ENCODE data around the gene SH3TC1. TPM values are rescaled to one million over a fixed set of nuclear protein-coding genes. Genes with fewer than 3 reads are reported as not detected.

The SH3TC1 gene
- polyA plus RNA-seq, 3 donors: 36.9 to 85.7 (median 41.9) TPM

DNA sequence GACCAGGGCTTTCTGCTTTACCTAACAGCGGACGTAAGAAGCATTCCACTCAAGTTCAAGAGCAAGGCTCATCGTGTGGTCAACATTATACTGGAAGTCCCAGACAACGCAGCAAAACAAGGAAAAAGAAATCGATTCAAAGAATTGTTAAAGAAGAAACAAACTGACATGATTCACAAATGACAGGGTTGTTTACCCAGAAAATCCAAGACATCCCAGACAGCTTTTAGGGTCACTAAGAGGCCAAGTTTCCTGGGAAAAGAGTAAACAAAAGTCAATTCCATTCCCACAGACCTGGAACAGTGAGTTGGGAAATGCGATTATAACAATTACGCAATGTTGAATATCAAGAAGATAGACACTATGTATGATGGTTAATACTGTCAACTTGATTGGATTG is 49.0 kb downstream of the SH3TC1 start:
- H3K4me1 Mint-ChIP-seq: peaks cover 21% of the 10 kb centered on the region
- peaks cover 0 to 3% of the 10 kb centered on the region in 2 donors for H3K4me1 ChIP-seq (ENCODE audit: control insufficient read depth in 1 of 2, insufficient read depth in 2 of 2, low read length in 2 of 2)
- no peak overlapping the region for H2AFZ ChIP-seq (ENCODE audit: insufficient read depth, low read depth, low read length, poor library complexity, severe bottlenecking)
- DNase-seq: no peak
- H3K4me2 ChIP-seq (replicated peaks; ENCODE audit: extremely low read depth, low read length, poor library complexity, severe bottlenecking): no peak overlapping the region
- H3K79me2 ChIP-seq (ENCODE audit: insufficient read depth, low read length): no peaks in the 10 kb centered on the region
- TF ChIP-seq CTCF (IDR thresholded peaks at IDR 0.05): no peak
- H3K27ac ChIP-seq (ENCODE audit: low read depth in 1 of 2, low read length in 2 of 2): no peak overlapping the region
- no peak overlapping the region for H3K4me3 ChIP-seq (replicated peaks in 1 of 3; ENCODE audit: low read depth in 2 of 3, low read length in 3 of 3)
- peaks cover 0 to 3% of the 10 kb centered on the region in 2 donors for H3K36me3 ChIP-seq (replicated peaks in 1 of 2; ENCODE audit: control insufficient read depth in 1 of 2, insufficient read depth in 2 of 2, low read length in 2 of 2)
- no peaks in the 10 kb centered on the region for H3K27me3 ChIP-seq (ENCODE audit: control insufficient read depth in 2 of 2, insufficient read depth in 2 of 2, low read length in 2 of 2)
- no peak overlapping the region for H3K9ac ChIP-seq (ENCODE audit: insufficient read depth, low read length, poor library complexity, severe bottlenecking)
- 96% methylated on average over 4 of the region's 7 CpGs for WGBS (ENCODE audit: insufficient coverage)
- no peak overlapping the region for H3K27ac Mint-ChIP-seq
- no peak overlapping the region for H3K4me3 Mint-ChIP-seq
- peaks cover 0 to 6% (median 0%) of the 10 kb centered on the region in 7 donors for H3K9me3 Mint-ChIP-seq
- peaks cover 3 to 5% (median 4%) of the 10 kb centered on the region in 3 donors for H3K27me3 Mint-ChIP-seq (ENCODE audit: low read depth in 3 of 3)
- H4K20me1 ChIP-seq (ENCODE audit: insufficient read depth, low read length): peaks cover 5% of the 10 kb centered on the region
- no peaks in the 10 kb centered on the region for H3K9me3 ChIP-seq (replicated peaks in 1 of 2; ENCODE audit: control insufficient read depth in 1 of 2, insufficient read depth in 1 of 2, low read length in 2 of 2)
- peaks cover 7 to 8% of the 10 kb centered on the region in 2 donors for H3K36me3 Mint-ChIP-seq
- intact Hi-C loops (cut with micrococcal nuclease): no loop called here

DNA sequence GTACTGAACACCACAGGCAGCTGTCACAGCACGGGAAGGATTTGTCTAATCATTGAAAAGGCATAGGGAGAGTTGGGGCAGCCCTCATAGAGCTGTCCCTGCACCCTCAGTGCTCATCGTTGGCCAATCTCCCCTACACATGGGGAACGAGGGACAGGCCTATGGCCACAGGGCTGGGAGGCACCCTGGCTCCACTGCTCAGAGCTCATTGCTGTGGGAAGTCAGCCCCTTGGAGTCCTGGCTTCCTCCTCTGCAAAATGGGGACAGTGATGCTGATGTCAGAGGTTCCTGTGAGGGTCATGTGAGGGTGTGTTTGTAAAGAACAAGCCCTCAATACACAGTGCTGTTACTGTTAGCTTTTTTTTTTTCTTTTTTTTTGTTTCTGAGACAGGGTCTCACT is 51.1 kb downstream of the SH3TC1 start:
- no peak overlapping the region for H3K4me3 ChIP-seq (replicated peaks in 1 of 3; ENCODE audit: low read depth in 2 of 3, low read length in 3 of 3)
- DNase-seq: no peak
- no peak for TF ChIP-seq CTCF (IDR thresholded peaks at IDR 0.05)
- no peak overlapping the region for H2AFZ ChIP-seq (ENCODE audit: insufficient read depth, low read depth, low read length, poor library complexity, severe bottlenecking)
- no peaks in the 10 kb centered on the region for H3K36me3 Mint-ChIP-seq
- H3K9me3 ChIP-seq (replicated peaks in 1 of 2; ENCODE audit: control insufficient read depth in 1 of 2, insufficient read depth in 1 of 2, low read length in 2 of 2): no peaks in the 10 kb centered on the region
- no peak overlapping the region for H3K4me3 Mint-ChIP-seq
- peaks cover 0 to 3% of the 10 kb centered on the region in 2 donors for H3K4me1 ChIP-seq (ENCODE audit: control insufficient read depth in 1 of 2, insufficient read depth in 2 of 2, low read length in 2 of 2)
- H3K4me2 ChIP-seq (replicated peaks; ENCODE audit: extremely low read depth, low read length, poor library complexity, severe bottlenecking): no peak overlapping the region
- no CpG with 5 or more reads among the region's 3 CpGs for WGBS (ENCODE audit: insufficient coverage)
- peak overlapping the region in 1 of 7 donors; percentile 62 for H3K27ac Mint-ChIP-seq
- H3K9ac ChIP-seq (ENCODE audit: insufficient read depth, low read length, poor library complexity, severe bottlenecking): no peak overlapping the region
- peaks cover 3 to 7% (median 4%) of the 10 kb centered on the region in 3 donors for H3K27me3 Mint-ChIP-seq (ENCODE audit: low read depth in 3 of 3)
- peaks cover 14% of the 10 kb centered on the region for H3K4me1 Mint-ChIP-seq
- peaks cover 0 to 3% (median 0%) of the 10 kb centered on the region in 7 donors for H3K9me3 Mint-ChIP-seq
- no peaks in the 10 kb centered on the region for H3K36me3 ChIP-seq (replicated peaks in 1 of 2; ENCODE audit: control insufficient read depth in 1 of 2, insufficient read depth in 2 of 2, low read length in 2 of 2)
- H4K20me1 ChIP-seq (ENCODE audit: insufficient read depth, low read length): no peaks in the 10 kb centered on the region
- H3K79me2 ChIP-seq (ENCODE audit: insufficient read depth, low read length): no peaks in the 10 kb centered on the region
- no peaks in the 10 kb centered on the region for H3K27me3 ChIP-seq (ENCODE audit: control insufficient read depth in 2 of 2, insufficient read depth in 2 of 2, low read length in 2 of 2)
- intact Hi-C loops (cut with micrococcal nuclease): no loop called here
- H3K27ac ChIP-seq (ENCODE audit: low read depth in 1 of 2, low read length in 2 of 2): no peak overlapping the region

Measured in CD14-positive monocyte (primary cell).